Activated T-cell treated with anti-CD3 and anti-CD28 coated beads, Interleukin-2, amount 50 U/mL, for 48 hours (primary cell): Measurements from ENCODE around the gene CCDC187.
A peak's percentile ranks its signal among the peaks of the same experiment; 100 is the strongest.
"Not testable (repeated sequence)": the region's sequence is repeated elsewhere in the genome, so short reads cannot be mapped to it uniquely, and the experiment has no call there.

Experiments used
- DNase-seq, 2 experiments: peaks; one replicate each; pipeline ENCODE4 v3.0.0-alpha.2; 2020

The CCDC187 gene

DNA sequence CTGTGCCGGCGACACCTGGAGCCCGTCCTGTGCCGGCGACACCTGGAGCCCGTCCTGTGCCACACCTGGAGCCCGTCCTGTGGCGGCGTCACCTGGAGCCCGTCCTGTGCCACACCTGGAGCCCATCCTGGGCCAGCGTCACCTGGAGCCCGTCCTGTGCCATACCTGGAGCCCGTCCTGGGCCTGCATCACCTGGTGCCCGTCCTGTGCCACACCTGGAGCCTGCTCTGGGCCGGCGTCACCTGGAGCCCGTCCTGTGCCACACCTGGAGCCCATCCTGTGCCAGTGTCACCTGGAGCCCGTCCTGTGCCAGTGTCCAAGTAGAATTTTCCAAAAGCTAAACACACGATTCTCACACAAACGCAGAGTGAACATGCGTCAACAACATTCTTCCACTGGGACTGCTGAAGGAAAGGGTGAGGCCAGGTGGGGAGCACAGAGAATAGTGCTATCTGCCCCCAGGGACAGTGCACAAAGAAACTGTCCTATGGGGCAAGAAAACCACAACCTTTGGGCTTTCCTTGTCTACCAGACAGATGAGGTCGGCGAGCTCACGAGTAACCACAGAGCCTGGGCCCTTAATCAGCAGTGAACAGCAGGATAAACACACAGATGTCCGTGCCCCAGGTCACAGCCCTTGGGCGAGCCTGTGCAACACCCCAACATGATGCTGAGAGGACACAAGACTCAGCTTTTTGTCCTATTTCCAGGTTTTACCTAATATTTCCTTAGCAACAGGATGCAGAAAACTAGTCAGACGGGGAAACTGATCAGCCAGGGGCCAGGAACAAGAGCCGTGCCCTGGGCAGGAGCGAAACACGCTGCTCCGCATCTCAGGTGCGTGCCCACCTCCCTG is 66.2 kb downstream of the CCDC187 start:
- DNase-seq: no peak

DNA sequence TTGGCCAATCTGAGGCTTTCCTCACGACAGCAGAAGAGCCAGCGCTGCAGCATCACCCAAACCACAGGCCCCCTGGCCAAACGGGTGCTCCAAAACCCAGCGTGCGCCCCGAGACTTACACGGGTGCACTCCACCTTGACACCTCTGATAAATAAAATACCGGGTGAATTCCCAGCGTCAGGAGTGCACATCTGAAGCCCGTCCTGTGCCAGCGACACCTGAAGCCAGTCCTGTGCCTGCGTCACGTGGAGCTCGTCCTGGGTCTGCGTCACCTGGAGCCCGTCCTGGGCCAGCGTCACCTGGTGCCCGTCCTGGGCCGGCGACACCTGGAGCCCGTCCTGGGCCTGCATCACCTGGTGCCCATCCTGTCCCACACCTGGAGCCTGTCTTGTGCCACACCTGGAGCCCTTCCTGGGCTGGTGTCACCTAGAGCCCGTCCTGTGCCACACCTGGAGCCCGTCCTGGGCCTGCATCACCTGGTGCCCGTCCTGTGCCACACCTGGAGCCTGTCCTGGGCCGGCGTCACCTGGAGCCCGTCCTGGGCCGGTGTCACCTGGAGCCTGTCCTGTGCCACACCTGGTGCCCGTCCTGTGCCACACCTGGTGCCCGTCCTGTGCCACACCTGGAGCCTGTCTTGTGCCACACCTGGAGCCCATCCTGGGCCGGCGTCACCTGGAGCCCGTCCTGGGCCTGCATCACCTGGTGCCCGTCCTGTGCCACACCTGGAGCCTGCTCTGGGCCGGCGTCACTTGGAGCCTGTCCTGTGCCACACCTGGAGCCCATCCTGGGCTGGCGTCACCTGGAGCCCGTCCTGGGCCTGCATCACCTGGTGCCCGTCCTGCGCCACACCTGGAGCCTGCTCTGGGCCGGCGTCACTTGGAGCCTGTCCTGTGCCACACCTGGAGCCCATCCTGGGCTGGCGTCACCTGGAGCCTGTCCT is 67.2 kb downstream of the CCDC187 start:
- not testable (repeated sequence) for DNase-seq

DNA sequence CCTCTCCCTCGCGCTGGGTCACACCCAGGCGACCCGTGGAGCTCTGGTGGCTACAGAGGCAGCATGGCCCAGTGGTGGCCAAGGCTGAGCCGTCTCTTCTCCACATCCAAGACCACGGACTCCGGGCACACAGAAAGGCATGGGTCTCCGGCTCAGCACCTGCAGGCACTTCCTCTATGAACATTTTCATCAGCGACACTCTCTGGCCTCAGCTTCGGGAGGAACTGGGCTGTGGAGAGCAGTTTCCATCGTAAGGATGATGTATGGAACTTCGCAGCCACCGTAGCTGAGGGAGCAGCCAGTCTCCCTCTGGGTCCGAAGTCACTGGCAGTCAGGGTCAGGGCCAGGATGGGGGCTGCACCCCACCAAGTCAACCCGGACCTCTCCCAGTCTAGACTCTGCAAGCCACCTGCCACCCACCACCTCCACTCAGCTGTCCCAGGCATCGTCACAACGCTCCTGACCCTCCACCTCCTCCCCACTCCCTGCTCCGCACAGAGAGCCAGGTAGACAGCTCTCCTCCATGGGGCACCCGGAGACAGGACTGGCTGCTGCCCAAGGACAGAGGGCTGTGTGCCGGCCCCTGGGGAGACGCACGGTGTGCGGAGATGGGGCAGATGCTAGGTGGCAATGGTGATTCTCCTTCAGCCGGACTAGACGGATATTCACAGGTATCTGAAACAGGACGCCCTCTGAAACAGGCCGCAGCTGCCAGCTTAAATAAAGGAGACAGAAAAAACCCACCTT is 68.0 kb downstream of the CCDC187 start:
- no peak for DNase-seq

DNA sequence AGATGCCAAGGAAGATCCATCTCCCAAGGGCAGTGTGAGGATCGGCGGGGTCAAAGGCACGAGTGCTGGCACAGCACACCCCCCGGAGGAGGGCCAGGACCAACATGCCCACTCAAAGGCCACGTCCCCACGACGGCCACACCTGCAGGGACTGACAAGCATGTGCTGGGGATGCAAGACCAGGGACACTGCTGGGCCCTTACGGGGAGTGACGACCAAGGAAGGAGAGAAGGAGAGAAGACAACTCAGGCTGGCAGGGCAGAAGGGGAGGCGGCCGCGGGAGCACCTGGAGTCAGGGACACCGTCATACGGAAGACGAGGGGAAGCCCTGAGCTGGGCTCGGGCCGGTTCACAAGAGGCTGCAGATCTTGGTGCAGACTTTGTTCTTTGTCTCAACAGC is 68.7 kb downstream of the CCDC187 start:
- no peak for DNase-seq

DNA sequence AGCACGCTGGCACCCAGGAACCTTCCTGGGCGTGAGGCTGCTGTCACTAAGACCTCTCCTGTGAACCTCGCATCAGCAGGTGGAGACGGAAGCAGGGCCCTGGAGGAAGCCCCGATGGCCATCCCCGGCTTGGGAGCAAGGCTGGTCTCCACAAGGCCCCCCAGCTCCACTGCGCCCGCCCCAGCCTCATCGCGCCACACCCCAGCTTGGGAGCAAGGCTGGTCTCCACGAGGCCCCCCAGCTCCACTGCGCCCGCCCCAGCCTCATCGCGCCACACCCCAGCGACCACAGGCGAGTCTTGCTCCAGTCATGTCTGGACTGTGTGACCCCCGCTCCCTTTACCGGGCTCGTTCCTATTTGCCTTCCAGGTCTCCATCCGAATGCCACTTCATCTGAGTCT is 69.3 kb downstream of the CCDC187 start:
- no peak for DNase-seq

DNA sequence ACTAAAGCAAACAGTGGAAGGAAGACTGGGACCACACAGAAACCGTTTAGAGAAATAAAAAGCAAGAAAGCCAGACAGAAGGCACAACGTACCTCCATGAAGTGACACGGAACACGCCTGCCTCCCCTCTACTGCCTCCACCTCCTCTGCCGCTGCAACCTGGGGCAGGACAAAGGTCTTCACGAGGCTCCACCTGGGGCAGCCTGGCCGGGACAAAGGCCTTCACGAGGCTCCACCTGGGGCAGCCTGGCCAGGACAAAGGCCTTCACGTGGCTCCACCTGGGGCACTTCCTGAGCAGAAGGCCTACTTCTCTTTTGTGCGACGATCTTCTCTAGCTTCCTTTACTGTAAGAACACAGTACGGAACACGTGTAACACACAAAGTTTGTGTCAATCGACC is 70.0 kb downstream of the CCDC187 start:
- no peak for DNase-seq

DNA sequence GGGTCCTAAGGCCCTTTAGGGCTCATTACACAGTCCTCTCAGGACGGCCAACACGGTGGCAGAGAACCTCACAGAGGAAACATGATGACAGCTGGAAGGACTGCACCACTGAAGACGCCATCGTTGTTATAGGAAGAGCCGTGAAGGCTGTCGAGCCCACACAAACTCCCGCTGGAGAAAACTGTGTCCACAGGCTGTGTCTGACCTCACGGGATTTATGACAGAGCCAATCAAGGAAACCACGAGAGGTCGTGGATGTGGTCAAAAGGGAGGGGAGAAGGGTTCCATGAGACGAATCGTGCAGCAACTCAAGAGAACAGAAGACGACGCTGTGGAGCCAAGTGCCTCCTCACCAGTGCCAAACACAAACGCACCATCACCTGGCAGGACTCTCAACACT is 70.5 kb downstream of the CCDC187 start:
- no peak for DNase-seq

DNA sequence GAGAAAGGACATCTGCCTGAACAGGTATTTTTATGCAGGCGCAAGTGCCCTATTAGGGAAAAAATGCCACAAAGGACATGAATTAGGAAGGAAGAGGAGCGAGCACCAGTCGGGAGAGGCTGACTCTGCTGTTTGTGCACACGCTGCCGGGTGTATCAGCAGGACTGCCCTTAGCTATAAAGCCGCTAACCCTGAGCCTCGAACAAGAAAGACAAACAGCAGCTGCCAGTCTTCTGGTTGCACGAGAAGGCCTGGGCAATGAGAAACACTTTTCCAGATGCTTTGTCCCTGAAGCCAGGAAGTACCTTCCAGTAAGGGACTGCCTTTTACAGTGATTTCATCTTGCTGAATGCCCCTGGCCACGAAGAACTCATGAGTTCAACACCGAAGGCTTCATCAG is 70.9 kb downstream of the CCDC187 start:
- no peak for DNase-seq

DNA sequence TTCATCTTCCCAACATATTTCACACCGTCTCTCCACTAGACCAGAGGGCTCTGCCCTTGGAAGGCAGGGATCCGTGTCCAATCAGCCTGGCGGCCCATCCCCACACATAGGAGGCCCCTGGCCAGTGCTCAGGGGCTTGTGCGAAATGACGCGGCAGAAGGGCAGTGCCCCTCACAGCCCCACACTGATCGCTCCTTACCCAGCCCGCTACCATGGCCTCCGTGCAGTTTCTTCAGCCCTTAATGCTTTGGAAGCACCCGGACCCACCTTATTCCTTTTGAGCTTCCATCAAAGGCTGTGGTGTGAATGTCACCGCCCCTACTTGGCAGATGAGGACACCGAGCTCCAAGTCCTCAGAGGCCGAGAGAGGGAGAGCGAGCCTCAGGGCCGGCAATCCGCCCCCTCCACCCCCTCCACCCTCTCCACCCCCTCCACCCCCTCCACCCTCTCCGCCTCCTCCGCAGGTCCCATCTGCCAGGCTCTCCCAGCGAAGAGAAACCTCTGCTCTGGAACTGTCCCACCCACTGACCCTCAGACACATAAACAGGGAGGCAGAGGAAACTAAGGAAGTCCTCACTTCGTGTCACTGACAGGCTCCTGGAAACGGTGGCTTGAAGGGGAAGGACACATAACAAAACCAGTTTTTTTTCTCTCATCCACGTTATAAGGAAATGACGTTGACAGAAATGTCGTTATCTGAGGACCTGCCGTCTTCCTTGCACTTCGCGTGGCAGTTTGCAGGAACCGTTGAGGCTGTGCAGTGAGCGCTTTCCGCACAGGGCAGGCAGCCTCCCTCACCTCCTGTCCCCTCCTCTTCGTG is 72.2 kb downstream of the CCDC187 start:
- peak; percentile 41 to 42 for DNase-seq

DNA sequence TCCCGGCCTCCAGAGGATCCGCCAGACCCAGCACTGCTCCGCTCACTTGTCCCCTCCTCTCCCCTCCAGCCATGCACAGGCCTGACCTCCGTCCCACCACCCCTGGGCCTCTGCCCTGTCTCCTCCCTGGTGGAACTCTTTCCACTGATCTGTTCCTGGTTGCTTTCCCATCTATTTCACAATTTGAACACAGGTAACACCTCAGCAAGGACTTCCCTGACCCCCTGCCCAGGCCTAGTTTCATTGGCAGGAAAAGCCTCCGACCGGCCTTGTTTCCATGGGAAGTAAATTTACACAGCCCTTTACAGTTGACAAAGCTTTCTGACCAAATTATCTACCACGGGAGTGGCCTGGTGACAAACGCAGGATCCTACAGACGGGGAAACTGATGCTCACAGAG is 73.1 kb downstream of the CCDC187 start:
- no peak for DNase-seq

DNA sequence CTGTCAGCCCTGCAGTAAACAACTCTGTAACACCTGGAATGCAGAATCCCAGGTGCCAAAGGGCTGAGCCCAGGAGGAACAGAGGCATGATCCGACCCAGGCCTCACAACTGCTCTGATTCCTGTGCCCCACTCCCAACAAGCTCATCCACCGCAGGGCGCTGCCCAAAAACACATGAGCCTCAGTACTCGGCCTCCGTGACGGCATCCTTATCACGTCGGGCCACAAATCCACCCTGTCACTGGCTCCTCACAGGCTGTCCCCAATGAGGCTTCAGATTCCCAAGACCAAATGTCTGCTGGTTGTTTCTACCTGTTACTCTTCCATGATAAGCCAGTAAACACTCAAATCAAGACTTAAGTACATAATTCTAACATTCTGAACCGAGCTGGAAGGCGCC is 73.5 kb downstream of the CCDC187 start:
- no peak for DNase-seq

DNA sequence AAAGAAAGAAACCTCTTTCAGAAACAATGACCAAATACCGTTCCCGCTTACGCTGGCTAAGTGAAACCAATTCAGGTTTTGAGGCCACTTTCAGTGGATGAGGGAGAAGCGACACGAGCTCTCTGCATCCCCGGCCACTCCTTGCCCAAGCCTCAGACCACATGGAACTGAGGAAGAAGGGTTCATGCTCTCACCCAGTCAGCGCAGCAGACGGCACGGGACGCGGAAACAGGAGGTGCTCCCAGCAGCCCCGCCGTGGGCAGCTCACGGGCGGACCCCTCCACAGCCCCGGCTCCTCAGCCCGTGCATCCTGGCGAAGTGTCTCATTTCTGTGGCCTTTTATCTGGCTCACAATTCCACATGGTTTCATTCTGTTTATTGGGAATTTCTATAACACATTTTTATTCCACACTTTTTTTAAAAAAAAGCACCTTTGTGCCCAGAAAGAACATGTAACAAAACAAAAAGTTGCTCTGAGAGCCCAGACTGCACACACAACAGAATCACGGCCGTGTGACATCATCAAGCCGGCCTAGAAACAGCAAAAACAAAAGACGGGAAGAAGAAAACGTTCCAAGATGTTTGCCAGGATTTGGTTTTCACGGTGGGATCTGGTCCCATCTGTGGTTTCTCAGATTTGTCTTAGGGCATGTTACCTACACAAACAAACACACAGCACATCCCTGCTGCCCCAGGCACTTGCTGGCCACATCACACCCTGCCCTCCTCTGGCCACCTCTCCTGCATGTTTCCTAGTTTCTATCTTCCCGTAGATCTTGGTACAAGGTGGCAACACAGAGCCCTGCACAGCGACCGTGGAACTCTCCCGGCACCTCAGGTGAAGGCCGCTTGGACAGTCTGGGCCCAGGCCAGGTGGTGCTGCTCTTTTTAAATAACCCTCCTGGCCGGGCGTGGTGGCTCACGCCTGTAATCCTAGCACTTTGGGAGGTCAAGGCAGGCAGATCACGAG is 74.5 kb downstream of the CCDC187 start:
- no peak for DNase-seq

DNA sequence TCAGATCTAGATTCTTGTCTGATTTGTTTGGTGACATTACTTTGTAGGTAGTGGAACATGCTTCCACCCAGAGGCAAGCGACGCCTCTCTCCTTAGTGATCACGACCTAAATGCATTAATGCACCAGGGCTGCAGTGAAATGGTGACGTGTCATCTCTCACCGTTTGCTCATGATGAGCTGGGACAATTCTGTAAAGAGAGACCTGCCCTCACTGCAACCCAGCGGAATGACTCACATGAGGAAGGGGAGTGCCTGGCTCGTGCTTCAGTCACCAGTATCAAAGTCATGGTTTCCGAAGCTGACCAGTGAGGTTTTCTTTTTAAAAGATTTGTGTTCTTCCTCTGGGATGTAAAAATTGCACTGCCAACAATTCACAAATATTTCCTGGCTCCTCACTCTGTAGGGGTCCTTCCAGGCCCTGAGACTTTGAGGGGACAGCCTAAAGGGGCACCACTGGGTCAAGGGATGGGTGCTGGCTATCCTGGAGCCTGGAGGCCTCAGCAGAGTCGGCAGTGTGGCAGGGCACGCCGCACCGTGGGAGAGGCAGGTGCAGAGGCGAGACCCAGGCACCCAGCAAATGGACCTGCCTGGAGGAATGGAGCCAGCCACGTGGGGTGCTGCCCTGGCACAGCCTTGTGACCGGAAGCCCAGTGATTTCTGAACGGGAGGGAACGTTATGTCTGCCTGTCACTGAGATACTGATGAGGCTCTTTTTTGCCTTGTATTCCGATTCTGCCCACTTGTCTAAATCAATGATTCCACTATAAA is 75.6 kb downstream of the CCDC187 start:
- DNase-seq: peak; percentile 36 to 44

DNA sequence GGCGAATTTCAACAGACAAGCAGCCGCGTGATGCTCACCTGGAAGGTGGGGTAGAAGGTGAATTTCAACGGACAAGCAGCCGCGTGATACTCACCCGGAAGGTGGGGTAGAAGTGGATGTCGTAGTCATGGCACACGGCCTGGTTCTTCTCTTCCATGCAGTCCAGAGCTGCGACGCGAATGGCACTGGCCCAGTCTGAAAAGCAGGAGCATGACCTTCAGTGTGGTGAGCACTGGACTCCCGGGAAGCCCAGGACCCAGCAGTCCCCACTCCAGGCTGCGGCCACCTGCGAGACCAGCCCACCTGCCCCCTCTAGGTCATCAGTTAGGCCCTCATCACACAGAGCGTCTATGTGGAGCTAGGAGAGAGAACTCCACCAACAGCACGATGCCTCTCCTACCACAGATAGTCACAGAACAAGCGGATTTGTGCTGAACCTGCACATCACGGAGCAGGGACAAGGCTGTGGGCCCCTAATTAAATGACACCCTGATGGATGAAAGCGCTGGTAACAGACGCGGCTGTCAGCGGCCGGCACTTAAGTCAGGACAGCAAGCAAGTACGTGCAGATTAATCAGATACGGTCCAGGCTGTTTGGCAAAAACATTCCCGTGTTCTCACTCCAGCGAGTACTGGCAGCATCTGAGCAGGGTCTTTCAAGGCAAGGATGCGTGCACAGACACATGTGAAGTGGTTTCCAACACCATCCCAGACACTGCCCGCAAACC is 77.0 kb downstream of the CCDC187 start:
- DNase-seq: no peak

DNA sequence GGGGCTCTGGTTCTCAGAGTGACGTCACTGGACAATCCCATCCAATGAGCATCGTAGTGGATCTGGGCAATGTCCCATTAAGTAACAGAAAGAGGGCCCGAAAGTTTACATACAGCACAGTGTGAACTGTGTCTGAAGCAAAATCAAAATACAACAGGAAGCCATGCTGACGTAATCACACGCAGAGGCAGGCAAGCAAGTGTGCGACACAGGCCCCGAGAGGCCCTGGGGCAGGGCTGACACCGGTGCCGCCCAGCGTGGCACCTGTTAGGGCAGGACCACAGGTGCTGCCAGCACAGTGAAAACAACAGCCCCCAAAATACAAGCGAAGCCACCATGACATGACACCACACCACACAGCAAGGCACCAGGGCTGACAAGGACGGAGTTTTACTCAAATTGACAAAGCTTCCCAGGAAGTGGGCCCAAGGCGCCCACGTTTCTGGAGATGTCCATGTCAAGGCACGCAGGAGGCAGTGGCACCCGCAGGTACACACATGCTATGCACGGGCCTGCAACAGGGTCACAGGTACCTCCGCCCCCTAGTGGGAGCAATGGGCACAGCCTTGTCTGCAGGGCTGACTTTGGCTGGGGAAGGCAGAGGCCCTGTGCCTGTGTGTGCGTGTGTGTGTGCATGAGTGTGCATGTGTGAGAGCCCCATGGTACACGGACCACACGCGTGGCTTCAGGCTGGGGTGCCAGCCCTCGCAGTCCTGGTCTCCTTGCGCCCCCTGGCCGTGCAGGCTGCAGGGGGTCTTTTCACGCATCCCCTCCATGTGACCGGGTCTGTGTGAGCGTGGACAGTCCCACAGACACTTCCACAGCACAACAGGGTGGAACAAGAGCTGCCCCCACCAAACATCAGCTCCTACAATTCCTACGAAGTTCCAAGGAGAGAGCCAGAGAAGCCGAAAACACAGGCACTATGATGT is 77.9 kb downstream of the CCDC187 start:
- peak; percentile 80 to 82 for DNase-seq

DNA sequence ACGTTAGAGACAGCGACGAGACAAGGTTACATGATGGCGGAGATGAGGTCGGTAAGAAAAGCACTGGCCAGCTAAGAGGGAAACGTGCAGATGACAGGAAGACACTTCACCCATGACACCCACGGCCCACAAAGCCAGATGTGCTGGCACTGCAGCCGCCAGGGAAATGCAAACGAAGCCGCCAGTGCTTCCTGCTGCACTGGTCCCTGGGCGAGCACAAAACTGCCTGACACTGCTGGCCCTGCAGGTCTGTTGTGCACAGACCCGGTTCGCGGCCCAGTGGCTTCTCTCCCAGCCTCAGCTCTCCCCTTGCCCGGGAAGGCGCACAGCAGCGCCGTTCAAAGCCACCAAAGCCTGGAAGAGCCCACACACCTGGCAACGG is 78.5 kb downstream of the CCDC187 start:
- no peak for DNase-seq

DNA sequence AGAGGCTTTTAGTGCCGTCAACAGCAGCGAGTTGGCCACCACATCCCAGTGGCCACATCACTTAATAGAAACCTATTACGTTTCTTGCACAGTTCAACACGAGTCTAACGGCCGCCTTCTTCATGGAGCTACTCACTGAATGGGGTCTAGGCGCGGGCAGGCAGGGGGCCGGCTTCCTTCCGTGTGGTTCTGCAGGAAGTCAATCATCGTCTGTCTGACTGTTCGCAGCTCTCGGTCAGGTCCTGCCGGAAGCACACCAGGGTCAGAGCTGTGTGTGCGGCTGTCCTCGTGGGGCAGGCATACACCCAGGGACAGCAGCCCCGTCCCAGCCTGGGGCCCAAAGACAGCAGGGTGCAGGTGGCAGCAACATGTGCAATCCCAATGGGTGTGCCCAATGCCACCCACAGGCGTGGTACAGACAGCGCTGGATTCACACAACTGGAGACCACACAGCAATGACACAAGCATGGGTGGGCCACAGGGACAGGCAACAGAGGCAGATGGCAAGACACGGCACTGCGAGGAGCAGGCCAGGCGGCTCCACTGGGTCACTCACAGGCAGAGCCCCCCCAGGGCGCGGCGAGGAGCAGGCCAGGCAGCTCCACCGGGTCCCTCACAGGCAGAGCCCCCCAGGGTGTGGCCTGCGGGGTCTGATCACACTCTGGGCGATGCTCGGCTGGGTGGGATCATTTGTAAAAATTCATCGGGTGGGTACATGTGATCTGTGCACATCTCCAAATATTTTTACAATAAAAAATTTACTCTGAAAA is 79.8 kb downstream of the CCDC187 start:
- no peak for DNase-seq

DNA sequence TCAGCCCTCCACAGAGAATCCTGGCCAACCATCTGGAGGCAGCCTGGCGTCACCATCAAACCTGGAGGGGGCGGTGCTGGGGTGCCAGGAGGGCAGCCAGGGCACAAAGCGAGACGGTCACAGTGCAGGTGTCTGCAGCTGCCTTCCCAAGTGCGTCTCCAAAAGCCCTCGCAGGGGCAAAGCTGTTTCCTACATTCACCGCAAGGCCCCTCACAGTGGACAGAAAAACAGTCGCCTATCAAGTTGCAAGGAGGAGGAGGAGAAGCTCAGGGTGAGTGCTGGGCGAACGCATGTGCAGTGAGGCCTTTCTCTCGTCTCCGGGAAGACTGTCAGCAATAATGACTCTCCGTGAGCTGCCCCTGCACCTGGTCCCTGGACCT is 81.0 kb downstream of the CCDC187 start:
- no peak for DNase-seq
